Transverse colon (tissue), 4 donors: ENCODE measurements around the gene TDRD7. TPM values are rescaled to one million over a fixed set of nuclear protein-coding genes. Genes with fewer than 3 reads are reported as not detected.

Source experiments
- DNase-seq: peaks from one replicate; pipeline ENCODE4 v3.0.0-alpha.2; 2019
- H3K27ac ChIP-seq, 4 donors: fragments of 200-600 bp; sonication (generic); 2 replicates each; pipeline ENCODE4 v1.5.1; 2016 to 2018; ENCODE audit warnings: inconsistent platforms in 4 of 4
- H3K27me3 ChIP-seq: fragments of 200-600 bp; sonication (generic); 2 replicates; pipeline ENCODE4 v1.5.1; 2017; ENCODE audit warnings: inconsistent platforms
- H3K36me3 ChIP-seq, 4 donors: fragments of 200-600 bp; sonication (generic); 2 replicates each; pipeline ENCODE4 v1.5.1; 2017 to 2019; ENCODE audit warnings: inconsistent platforms in 4 of 4
- H3K4me1 ChIP-seq, 4 donors: fragments of 200-600 bp; sonication (generic); 2 replicates each; pipeline ENCODE4 v1.5.1; 2017 to 2020; ENCODE audit warnings: inconsistent platforms in 4 of 4
- H3K4me3 ChIP-seq, 4 donors: fragments of 200-600 bp; sonication (generic); 1 replicate in 1 of 4; 2 replicates in 3 of 4; pipeline versions ENCODE4 v1.5.1 to v1.6.1; 2017 to 2019; ENCODE audit warnings: inconsistent platforms in 4 of 4
- H3K9me3 ChIP-seq, 2 donors: fragments of 200-600 bp; sonication (generic); 2 replicates each; pipeline ENCODE4 v1.5.1; 2017 to 2019; ENCODE audit warnings: inconsistent platforms in 2 of 2
- CTCF ChIP-seq, 5 experiments: fragments of 200-600 bp in 3 of 5; fragments of 450-650 bp in 2 of 5; sonication (generic) in 3 of 5; IDR thresholded peaks; 1 replicate in 2 of 5; 2 replicates in 3 of 5; pipeline ENCODE4 v1.5.1; 2016 to 2017; ENCODE audit warnings: antibody characterized with exemption in 5 of 5, inconsistent platforms in 3 of 5, mild to moderate bottlenecking in 2 of 5, moderate library complexity in 1 of 5
- EP300 ChIP-seq: sonication (generic); formaldehyde crosslinking; IDR thresholded peaks from one replicate; pipeline ENCODE4 v1.6.1; 2017; ENCODE audit warnings: antibody characterized with exemption, low read depth
- POLR2A ChIP-seq: fragments of 450-650 bp; IDR thresholded peaks from one replicate; pipeline ENCODE4 v1.6.1; 2016; ENCODE audit warnings: antibody characterized with exemption, mild to moderate bottlenecking, moderate library complexity
- POLR2AphosphoS5 ChIP-seq, 3 donors: sonication (generic); formaldehyde crosslinking; IDR thresholded peaks; one replicate each; pipeline ENCODE4 v1.6.1; 2016; ENCODE audit warnings: antibody characterized with exemption in 3 of 3
- WGBS, 2 donors: methylation state at CpG; one replicate each; pipeline ENCODE4 v1.1.5; 2018; ENCODE audit warnings: low coverage in 1 of 2; 5-methylcytosine and 5-hydroxymethylcytosine counted together
- in situ Hi-C, 4 donors: fragments of 200-750 bp; cut with MboI; loops; one replicate each; pipeline versions ENCODE4 v1.15.0 to v1.15.1; 2017; ENCODE audit warnings: low sequenced_read_pairs in 3 of 4, low pct_ligation_motif_present in 1 of 4, low pct_unique_long_range_greater_than_20kb in 1 of 4
- intact Hi-C: fragments of 100-400 bp; cut with DNase I; formaldehyde crosslinking; loops from one replicate; pipeline ENCODE4 v1.15.1; 2023; ENCODE audit warnings: low total_unique reads
- total RNA-seq, 4 donors: library from RNA; depleted of rRNA; stranded (reverse); fragments of >200 nt; gene quantifications; one replicate each; pipeline ENCODE4 v1.1.0, GENCODE V29; 2016

TDRD7 gene
- total RNA-seq, 4 donors from 2014 or later = 15.0 to 47.4 (median 31.4) TPM

GRCh38 chr9:97376902-97377301 lies 35.0 kb upstream of the TDRD7 start:
- Histone ChIP-seq H3K4me1 (peaks cover 0 to 6% (median under 1%) of the 10 kb centered on the region in 4 donors), H3K27me3 (no peaks in the 10 kb centered on the region), H3K9me3 (no peaks in the 10 kb centered on the region), H3K27ac (no peak overlapping the region), H3K4me3 (no peak overlapping the region), H3K36me3 (no peaks in the 10 kb centered on the region)
- WGBS, 2 donors = 77 to 83% methylated on average over 1 to 6 of the region's 6 CpGs
- in situ Hi-C loops (loop anchor here in 2 of 4 donors (25.0 kb wide), 1 partner anchor 515 kb away; the partner anchor contains the start of gene ZNF782 (in 2 of the 2)), intact Hi-C loops (no loop called here)
- TF ChIP-seq POLR2A = no peak
- no peak for TF ChIP-seq POLR2AphosphoS5 (IDR thresholded peaks at IDR 0.05)
- TF ChIP-seq EP300 = no peak
- TF ChIP-seq CTCF (IDR thresholded peaks at IDR 0.05) = no peak
- no peak for DNase-seq

- no peak overlapping the region for H3K4me3 ChIP-seq
- in situ Hi-C loops = loop anchor here in 2 of 4 donors (25.0 kb wide), 1 partner anchor 520 kb away; the partner anchor contains the start of gene ZNF782 (in 2 of the 2)
- no peak for TF ChIP-seq POLR2AphosphoS5 (IDR thresholded peaks at IDR 0.05)
- TF ChIP-seq POLR2A = no peak
- TF ChIP-seq EP300 = no peak
- no peak for TF ChIP-seq CTCF (IDR thresholded peaks at IDR 0.05)
- H3K36me3 ChIP-seq = no peaks in the 10 kb centered on the region
- peaks cover 2 to 37% (median 13%) of the 10 kb centered on the region in 4 donors for H3K4me1 ChIP-seq
- no peaks in the 10 kb centered on the region for H3K9me3 ChIP-seq
- H3K27me3 ChIP-seq = no peaks in the 10 kb centered on the region
- 39 to 41% methylated on average over 2 of the region's 2 CpGs for WGBS, 2 donors
- DNase-seq = no peak
- intact Hi-C loops = no loop called here
- peak overlapping the region; percentile 12 to 68 (median 62) for H3K27ac ChIP-seq
Measured at GRCh38 chr9:97382099-97382718, 29.7 kb upstream of the TDRD7 start.

GRCh38 chr9:97384406-97385262 lies 27.3 kb upstream of the TDRD7 start:
- Histone ChIP-seq H3K9me3 (no peaks in the 10 kb centered on the region), H3K4me1 (peaks cover 2 to 39% (median 16%) of the 10 kb centered on the region in 4 donors), H3K4me3 (no peak overlapping the region), H3K27me3 (no peaks in the 10 kb centered on the region), H3K27ac (no peak overlapping the region), H3K36me3 (no peaks in the 10 kb centered on the region)
- in situ Hi-C loops (loop anchor here in 2 of 4 donors (25.0 kb wide), 1 partner anchor 522 kb away; the partner anchor contains the start of gene ZNF782 (in 2 of the 2)), intact Hi-C loops (no loop called here)
- DNase-seq = no peak
- TF ChIP-seq POLR2A (no peak), POLR2AphosphoS5 (IDR thresholded peaks at IDR 0.05) (no peak), EP300 (no peak), CTCF (IDR thresholded peaks at IDR 0.05) (no peak)
- 72 to 76% methylated on average over 3 to 5 of the region's 5 CpGs for WGBS, 2 donors

GRCh38 chr9:97385626-97386264 lies 26.2 kb upstream of the TDRD7 start:
- no peaks in the 10 kb centered on the region for H3K27me3 ChIP-seq
- no peaks in the 10 kb centered on the region for H3K36me3 ChIP-seq
- 89% methylated on average over 14 of the region's 15 CpGs; no CpG with 5 or more reads in 1 of the 2 donors for WGBS, 2 donors
- in situ Hi-C loops (loop anchor here in 2 of 4 donors (25.0 kb wide), 1 partner anchor 523 kb away; the partner anchor contains the start of gene ZNF782 (in 2 of the 2)), intact Hi-C loops (no loop called here)
- peak overlapping the region in 3 of 4 donors; percentile 0 to 34 (median 9) for H3K27ac ChIP-seq
- H3K9me3 ChIP-seq = no peaks in the 10 kb centered on the region
- DNase-seq = no peak
- no peak overlapping the region for H3K4me3 ChIP-seq
- peaks cover 2 to 39% (median 16%) of the 10 kb centered on the region in 4 donors for H3K4me1 ChIP-seq
- TF ChIP-seq POLR2AphosphoS5 (IDR thresholded peaks at IDR 0.05) (no peak), POLR2A (no peak), EP300 (no peak), CTCF (IDR thresholded peaks at IDR 0.05) (no peak)
